Tibial artery (tissue), 4 donors: ENCODE data around the gene LMBRD1.
"Not testable (repeated sequence)": the region's sequence is repeated elsewhere in the genome, so short reads cannot be mapped to it uniquely, and the experiment has no call there.

Source experiments
- DNase-seq, 2 donors: peaks; one replicate each; pipeline ENCODE4 v3.0.0-alpha.2; 2019
- H3K27ac ChIP-seq, 2 donors: fragments of 200-600 bp; sonication (generic) in 1 of 2; 1 replicate in 1 of 2; 2 replicates in 1 of 2; pipeline ENCODE4 v1.5.1; 2018 to 2019; ENCODE audit warnings: mild to moderate bottlenecking in 1 of 2
- H3K27me3 ChIP-seq, 2 donors: fragments of 200-600 bp; sonication (generic) in 1 of 2; one replicate each; pipeline versions ENCODE4 v1.5.1 to v1.6.0; 2016 to 2019
- H3K36me3 ChIP-seq, 3 donors: fragments of 200-600 bp; sonication (generic) in 2 of 3; one replicate each; pipeline ENCODE4 v1.5.1; 2016 to 2019; ENCODE audit warnings: mild to moderate bottlenecking in 2 of 3
- H3K4me1 ChIP-seq, 4 donors: fragments of 200-600 bp; sonication (generic) in 2 of 4; 1 replicate in 3 of 4; 2 replicates in 1 of 4; pipeline ENCODE4 v1.5.1; 2016 to 2019
- H3K4me3 ChIP-seq, 2 donors: fragments of 200-600 bp; sonication (generic) in 1 of 2; 1 replicate in 1 of 2; 2 replicates in 1 of 2; pipeline ENCODE4 v1.5.1; 2018 to 2019; ENCODE audit warnings: mild to moderate bottlenecking in 2 of 2
- H3K9me3 ChIP-seq, 3 donors: fragments of 200-600 bp; sonication (generic) in 1 of 3; one replicate each; pipeline ENCODE4 v1.5.1; 2016 to 2019
- intact Hi-C: fragments of 100-400 bp; cut with DNase I; formaldehyde crosslinking; loops from one replicate; pipeline ENCODE4 v1.15.0; 2023; ENCODE audit warnings: low total_unique reads
- TF ChIP-seq, protein P1 (sequence below), 2 experiments: fragments of 200-600 bp in 1 of 2; fragments of 450-650 bp in 1 of 2; IDR thresholded peaks; one replicate each; pipeline ENCODE4 v1.5.1; 2017 to 2019; ENCODE audit warnings: antibody characterized with exemption in 2 of 2, mild to moderate bottlenecking in 1 of 2, moderate library complexity in 1 of 2

The LMBRD1 gene

DNA sequence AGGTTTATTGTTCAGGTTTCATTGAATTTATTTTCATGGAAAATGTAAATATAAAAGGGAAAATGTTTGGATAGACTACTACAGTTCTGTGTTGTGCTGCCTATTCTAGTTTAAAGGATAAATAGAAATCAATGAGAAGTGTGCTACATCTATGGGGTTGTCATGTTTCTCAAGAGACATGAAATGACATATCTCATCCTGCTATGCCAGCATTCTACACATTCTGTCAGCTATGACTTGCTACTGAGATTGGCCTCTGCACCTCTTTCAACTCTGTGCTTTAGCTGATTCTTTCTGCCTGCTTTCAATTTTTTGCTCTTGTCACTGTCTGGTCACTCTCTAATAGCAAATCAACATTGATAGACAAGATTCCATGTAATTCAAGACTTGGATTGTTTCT is 35.7 kb upstream of the LMBRD1 start:
- H3K9me3 ChIP-seq = no peaks in the 10 kb centered on the region
- intact Hi-C loops = loop anchor here (10.0 kb wide), 1 partner anchor 272 kb away; no protein-coding TSS in a partner anchor
- H3K27ac ChIP-seq = no peak overlapping the region
- no peak overlapping the region for H3K4me3 ChIP-seq
- DNase-seq = no peak
- H3K4me1 ChIP-seq = no peaks in the 10 kb centered on the region
- no peaks in the 10 kb centered on the region for H3K36me3 ChIP-seq
- H3K27me3 ChIP-seq = no peaks in the 10 kb centered on the region
- TF ChIP-seq, protein P1, sequence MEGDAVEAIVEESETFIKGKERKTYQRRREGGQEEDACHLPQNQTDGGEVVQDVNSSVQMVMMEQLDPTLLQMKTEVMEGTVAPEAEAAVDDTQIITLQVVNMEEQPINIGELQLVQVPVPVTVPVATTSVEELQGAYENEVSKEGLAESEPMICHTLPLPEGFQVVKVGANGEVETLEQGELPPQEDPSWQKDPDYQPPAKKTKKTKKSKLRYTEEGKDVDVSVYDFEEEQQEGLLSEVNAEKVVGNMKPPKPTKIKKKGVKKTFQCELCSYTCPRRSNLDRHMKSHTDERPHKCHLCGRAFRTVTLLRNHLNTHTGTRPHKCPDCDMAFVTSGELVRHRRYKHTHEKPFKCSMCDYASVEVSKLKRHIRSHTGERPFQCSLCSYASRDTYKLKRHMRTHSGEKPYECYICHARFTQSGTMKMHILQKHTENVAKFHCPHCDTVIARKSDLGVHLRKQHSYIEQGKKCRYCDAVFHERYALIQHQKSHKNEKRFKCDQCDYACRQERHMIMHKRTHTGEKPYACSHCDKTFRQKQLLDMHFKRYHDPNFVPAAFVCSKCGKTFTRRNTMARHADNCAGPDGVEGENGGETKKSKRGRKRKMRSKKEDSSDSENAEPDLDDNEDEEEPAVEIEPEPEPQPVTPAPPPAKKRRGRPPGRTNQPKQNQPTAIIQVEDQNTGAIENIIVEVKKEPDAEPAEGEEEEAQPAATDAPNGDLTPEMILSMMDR (IDR thresholded peaks at IDR 0.05) = no peak

DNA sequence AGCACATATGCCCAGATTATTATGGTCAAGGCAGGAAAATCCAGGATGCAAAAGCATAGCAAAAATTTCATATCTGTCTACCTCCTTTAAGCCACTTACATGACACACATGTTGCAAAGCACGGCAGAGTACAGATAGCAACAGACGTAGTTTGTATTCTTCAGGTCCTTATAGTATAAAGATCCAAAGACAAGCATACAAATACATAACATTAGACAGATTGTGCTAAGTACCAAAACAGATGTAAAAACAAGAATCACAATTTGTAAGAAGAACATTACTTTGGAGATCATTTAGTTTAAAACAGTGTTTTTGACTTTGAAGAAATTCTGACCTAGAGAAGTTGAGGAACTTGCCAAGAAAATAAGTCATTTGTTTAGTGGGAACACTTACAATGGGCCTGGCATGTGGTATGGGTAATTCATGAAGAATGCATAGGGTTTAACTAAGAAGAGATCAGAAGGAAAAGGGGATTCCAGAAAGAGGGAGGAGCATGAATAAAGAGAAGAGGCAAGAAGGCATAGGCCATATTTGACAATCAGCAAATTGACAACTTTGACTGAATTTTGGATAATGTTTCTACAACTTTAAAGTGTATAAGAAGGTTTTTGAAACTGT is 30.6 kb upstream of the LMBRD1 start:
- Histone ChIP-seq H3K27me3 (no peaks in the 10 kb centered on the region), H3K36me3 (no peaks in the 10 kb centered on the region), H3K4me1 (no peaks in the 10 kb centered on the region), H3K4me3 (no peak overlapping the region), H3K27ac (no peak overlapping the region), H3K9me3 (no peaks in the 10 kb centered on the region)
- TF ChIP-seq, protein P1 (IDR thresholded peaks at IDR 0.05) = no peak
- DNase-seq = no peak
- intact Hi-C loops = no loop called here

DNA sequence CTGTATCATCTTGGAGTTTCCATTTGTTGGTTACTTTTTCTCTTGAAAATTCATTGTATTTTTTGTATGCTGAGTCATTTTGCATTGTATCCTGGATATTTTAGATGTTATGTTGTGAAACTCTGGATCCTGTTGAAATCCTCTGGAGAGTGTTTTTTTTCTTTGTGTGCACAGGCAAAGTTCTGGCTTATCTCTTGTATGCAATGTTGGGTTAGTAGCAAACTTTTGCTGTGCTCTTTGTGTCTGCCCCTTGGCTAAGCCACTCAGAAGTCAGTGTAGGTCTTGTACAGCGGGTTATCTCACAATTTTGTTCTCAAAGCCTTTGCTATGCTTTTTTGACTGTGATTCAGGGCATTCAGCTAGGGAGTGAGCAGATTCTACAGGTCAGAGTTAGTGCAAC is 29.1 kb upstream of the LMBRD1 start:
- no peaks in the 10 kb centered on the region for H3K27me3 ChIP-seq
- TF ChIP-seq, protein P1 (IDR thresholded peaks at IDR 0.05) = no peak
- no peak for DNase-seq
- no peaks in the 10 kb centered on the region for H3K9me3 ChIP-seq
- no peaks in the 10 kb centered on the region for H3K4me1 ChIP-seq
- H3K36me3 ChIP-seq = no peaks in the 10 kb centered on the region
- no peak overlapping the region for H3K27ac ChIP-seq
- no peak overlapping the region for H3K4me3 ChIP-seq
- intact Hi-C loops = no loop called here

DNA sequence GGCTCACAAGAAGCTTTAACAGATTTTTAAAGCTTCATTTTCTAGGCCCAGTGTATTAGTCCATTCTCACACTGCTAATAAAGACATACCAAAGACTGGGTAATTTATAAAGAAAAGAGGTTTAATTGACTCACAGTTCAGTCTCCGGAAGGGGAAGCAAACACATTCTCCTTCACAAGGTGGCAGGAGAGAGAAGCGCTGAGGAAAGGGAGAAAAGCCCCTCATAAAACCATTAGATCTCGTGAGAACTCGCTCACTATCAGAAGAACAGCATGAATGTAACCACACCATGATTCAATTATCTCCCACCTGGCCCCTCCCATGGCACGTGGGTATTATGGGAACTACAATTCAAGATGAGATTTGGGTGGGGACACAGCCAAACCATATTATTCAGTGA is 27.5 kb upstream of the LMBRD1 start:
- H3K4me1 ChIP-seq, H3K4me3 ChIP-seq, intact Hi-C loops, H3K9me3 ChIP-seq, H3K27ac ChIP-seq, H3K36me3 ChIP-seq, H3K27me3 ChIP-seq, DNase-seq: not testable (repeated sequence)

DNA sequence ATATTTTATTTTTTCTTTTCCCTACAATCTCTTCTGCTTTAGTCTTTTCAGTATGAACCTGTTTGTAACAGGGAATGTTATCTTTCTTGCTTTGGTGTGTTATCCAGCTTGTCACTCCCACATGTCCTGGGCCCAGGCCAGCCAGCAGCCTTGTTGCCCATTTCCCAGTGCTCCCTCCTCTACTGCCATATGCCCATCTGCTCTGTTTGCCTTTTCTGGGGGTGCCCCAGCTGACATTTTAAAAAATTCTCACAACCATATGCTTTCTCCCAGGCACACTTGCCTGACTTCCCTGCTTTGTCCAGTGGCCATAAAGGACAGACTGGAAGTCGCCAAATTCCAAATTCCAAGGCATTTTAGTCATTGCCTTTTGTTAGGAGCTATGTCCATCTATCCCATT is 23.6 kb upstream of the LMBRD1 start:
- TF ChIP-seq, protein P1 (IDR thresholded peaks at IDR 0.05) = no peak
- intact Hi-C loops = no loop called here
- no peaks in the 10 kb centered on the region for H3K9me3 ChIP-seq
- H3K36me3 ChIP-seq = no peaks in the 10 kb centered on the region
- H3K4me3 ChIP-seq = no peak overlapping the region
- DNase-seq = no peak
- H3K4me1 ChIP-seq = no peaks in the 10 kb centered on the region
- no peaks in the 10 kb centered on the region for H3K27me3 ChIP-seq
- H3K27ac ChIP-seq = no peak overlapping the region

DNA sequence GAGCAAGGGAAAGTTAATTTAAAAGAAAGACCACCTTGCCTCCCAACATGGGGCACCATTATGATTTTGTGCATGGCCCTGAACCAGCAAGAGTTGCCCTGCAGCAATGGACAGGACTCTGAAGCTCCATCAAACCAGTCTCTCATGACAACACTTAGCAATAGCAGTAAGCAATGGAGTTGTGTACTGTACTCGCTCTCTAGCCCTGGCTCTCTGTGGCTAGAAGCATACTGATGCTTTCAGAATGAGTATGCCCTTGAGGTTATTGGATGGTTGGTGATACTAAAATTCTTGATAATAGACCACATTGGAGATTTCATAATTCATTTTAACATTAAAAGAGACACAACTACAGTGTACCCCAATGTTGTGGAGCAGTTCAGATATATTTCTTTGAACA is 23.2 kb upstream of the LMBRD1 start:
- no peaks in the 10 kb centered on the region for H3K36me3 ChIP-seq
- intact Hi-C loops = no loop called here
- no peaks in the 10 kb centered on the region for H3K4me1 ChIP-seq
- H3K27me3 ChIP-seq = no peaks in the 10 kb centered on the region
- H3K4me3 ChIP-seq = no peak overlapping the region
- no peak for DNase-seq
- TF ChIP-seq, protein P1 (IDR thresholded peaks at IDR 0.05) = no peak
- H3K9me3 ChIP-seq = no peaks in the 10 kb centered on the region
- no peak overlapping the region for H3K27ac ChIP-seq
